MCF 10A (cell line): ENCODE data around the gene NFATC1. TPM values are rescaled to one million over a fixed set of nuclear protein-coding genes. Genes with fewer than 3 reads are reported as not detected.

Source experiments
- BruUV-seq: library from RNA; stranded (reverse); fragments of 400-500 nt; replicated peaks from 2 replicates; lab custom pipeline; 2021; lab: Mats Ljungman, UMichigan
- CTCF ChIA-PET: fragments of 300-600 bp; sonication (Branson Sonifier 250); formaldehyde crosslinking; extraction: SDS; loops from one replicate; lab custom pipeline; 2021; ENCODE audit warnings: antibody characterized with exemption, inconsistent platforms; lab: Yijun Ruan, JAX
- POLR2A ChIA-PET: fragments of 300-600, 350-650 bp; sonication (Branson Sonifier 250); formaldehyde crosslinking; extraction: SDS; loops from one replicate; lab custom pipeline; 2020; ENCODE audit warnings: antibody characterized with exemption, inconsistent platforms; lab: Yijun Ruan, JAX
- DNase-seq: peaks from one replicate; pipeline ENCODE4 v3.0.0-alpha.2; 2018; ENCODE audit not compliant: unreplicated experiment
- H3K27ac Mint-ChIP-seq: one replicate; pipeline ENCODE4 v1.8.0; 2022; ENCODE audit warnings: mild to moderate bottlenecking, low read depth, mixed read lengths; ENCODE audit not compliant: unreplicated experiment
- H3K27me3 Mint-ChIP-seq: one replicate; pipeline ENCODE4 v1.8.0; 2022; ENCODE audit warnings: mixed read lengths; ENCODE audit not compliant: insufficient read depth, unreplicated experiment
- H3K36me3 Mint-ChIP-seq: one replicate; pipeline ENCODE4 v1.8.0; 2022; ENCODE audit warnings: mild to moderate bottlenecking, moderate library complexity, mixed read lengths; ENCODE audit not compliant: insufficient read depth, unreplicated experiment
- H3K4me1 Mint-ChIP-seq: one replicate; pipeline ENCODE4 v1.8.0; 2022; ENCODE audit warnings: mixed read lengths; ENCODE audit not compliant: insufficient read depth, unreplicated experiment
- H3K4me3 Mint-ChIP-seq: one replicate; pipeline ENCODE4 v1.8.0; 2022; ENCODE audit warnings: mild to moderate bottlenecking, moderate library complexity, mixed read lengths; ENCODE audit not compliant: unreplicated experiment
- H3K9me3 Mint-ChIP-seq: one replicate; pipeline ENCODE4 v1.8.0; 2022; ENCODE audit warnings: mixed read lengths; ENCODE audit not compliant: unreplicated experiment
- CTCF ChIP-seq: fragments of 200-600 bp; IDR thresholded peaks from one replicate; pipeline ENCODE4 v1.8.0; 2022; ENCODE audit warnings: antibody characterized with exemption, mild to moderate bottlenecking; ENCODE audit not compliant: unreplicated experiment
- intact Hi-C: fragments of 100-400 bp; cut with micrococcal nuclease; formaldehyde crosslinking; loops from 2 replicates; pipeline ENCODE4 v1.14.1; 2022
- total RNA-seq: library from RNA; stranded (reverse); gene quantifications from 2 replicates; pipeline ENCODE4 v1.2.3, GENCODE V29; 2022

NFATC1 gene
- total RNA-seq, 1 experiment from 2014 or later: 2.0 TPM

GRCh38 chr18:79577451-79578395 lies 182.0 kb downstream of the NFATC1 start:
- no peak overlapping the region for H3K4me3 Mint-ChIP-seq
- BruUV-seq: no TSS peak
- CTCF ChIA-PET: interaction anchor here (0.5 kb wide), 1 partner anchor 49 kb away, joined by 3 read pairs; no protein-coding TSS in a partner anchor
- intact Hi-C loops: no loop called here
- no peak for TF ChIP-seq CTCF
- H3K27me3 Mint-ChIP-seq: no peaks in the 10 kb centered on the region
- H3K36me3 Mint-ChIP-seq: peaks cover 7% of the 10 kb centered on the region
- DNase-seq: no peak
- no peaks in the 10 kb centered on the region for H3K9me3 Mint-ChIP-seq
- POLR2A ChIA-PET: no interaction called here
- H3K27ac Mint-ChIP-seq: no peak overlapping the region
- no peaks in the 10 kb centered on the region for H3K4me1 Mint-ChIP-seq

- Mint-ChIP-seq H3K9me3 (no peaks in the 10 kb centered on the region), H3K36me3 (peaks cover 7% of the 10 kb centered on the region), H3K4me1 (no peaks in the 10 kb centered on the region), H3K27me3 (no peaks in the 10 kb centered on the region), H3K27ac (no peak overlapping the region), H3K4me3 (no peak overlapping the region)
- intact Hi-C loops: no loop called here
- ChIA-PET CTCF (no interaction called here), POLR2A (interaction anchor here (0.6 kb wide), 1 partner anchor 12 kb away, joined by 3 read pairs; no protein-coding TSS in a partner anchor)
- DNase-seq: no peak
- no peak for TF ChIP-seq CTCF
- BruUV-seq: no TSS peak
These were observed 182.9 kb downstream of the NFATC1 start for GRCh38 chr18:79578396-79579260.
